Muscle layer of duodenum (tissue), 2 donors: Measurements from ENCODE around the gene HPSE2.
"Not testable (repeated sequence)": the region's sequence is repeated elsewhere in the genome, so short reads cannot be mapped to it uniquely, and the experiment has no call there.

Experiments used
- H3K27ac ChIP-seq: one replicate; pipeline ENCODE4 v1.7.0; 2013; ENCODE audit warnings: mild to moderate bottlenecking, low read length
- H3K27me3 ChIP-seq: one replicate; pipeline ENCODE4 v1.7.0; 2013; ENCODE audit warnings: low read depth, mild to moderate bottlenecking, control low read depth, low read length
- H3K36me3 ChIP-seq, 2 donors: one replicate each; pipeline ENCODE4 v1.7.0; 2013; ENCODE audit warnings: low read length in 2 of 2, control low read depth in 1 of 2, mild to moderate bottlenecking in 1 of 2; ENCODE audit not compliant: insufficient read depth in 2 of 2, control insufficient read depth in 1 of 2
- H3K4me1 ChIP-seq, 2 donors: one replicate each; pipeline ENCODE4 v1.7.0; 2013; ENCODE audit warnings: low read length in 2 of 2, mild to moderate bottlenecking in 2 of 2, control low read depth in 1 of 2, moderate library complexity in 1 of 2; ENCODE audit not compliant: insufficient read depth in 2 of 2, control insufficient read depth in 1 of 2
- H3K4me3 ChIP-seq, 2 donors: one replicate each; pipeline ENCODE4 v1.7.0; 2013; ENCODE audit warnings: low read length in 2 of 2, low read depth in 1 of 2, mild to moderate bottlenecking in 1 of 2
- H3K9me3 ChIP-seq, 2 donors: one replicate each; pipeline ENCODE4 v1.7.0; 2013; ENCODE audit warnings: low read length in 2 of 2, control low read depth in 1 of 2, mild to moderate bottlenecking in 1 of 2; ENCODE audit not compliant: control insufficient read depth in 1 of 2
- donor health status: healthy.

Gene HPSE2

DNA sequence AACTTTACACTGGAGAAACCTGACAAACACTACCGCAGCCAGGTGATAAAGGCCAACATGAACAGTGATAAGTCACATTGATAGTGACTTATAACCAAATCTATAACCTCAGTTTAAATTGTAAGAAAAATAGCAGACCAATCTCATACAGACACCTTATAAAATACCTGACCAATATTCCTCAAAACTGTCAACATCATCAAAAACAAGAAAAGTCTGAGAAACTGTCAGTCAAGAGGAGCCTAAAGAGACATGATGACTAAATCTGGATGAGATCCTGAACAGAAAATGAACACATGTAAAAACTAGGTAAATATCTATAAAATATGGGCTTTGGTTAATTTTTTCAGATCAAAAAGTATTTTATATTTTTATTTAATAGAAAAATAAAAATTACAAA, 233.3 kb downstream of the HPSE2 start:
- Histone ChIP-seq H3K36me3 (no peaks in the 10 kb centered on the region), H3K27ac (no peak overlapping the region), H3K27me3 (no peaks in the 10 kb centered on the region), H3K4me1 (no peaks in the 10 kb centered on the region), H3K4me3 (no peak overlapping the region), H3K9me3 (peaks cover 0 to 17% of the 10 kb centered on the region in 2 donors)

DNA sequence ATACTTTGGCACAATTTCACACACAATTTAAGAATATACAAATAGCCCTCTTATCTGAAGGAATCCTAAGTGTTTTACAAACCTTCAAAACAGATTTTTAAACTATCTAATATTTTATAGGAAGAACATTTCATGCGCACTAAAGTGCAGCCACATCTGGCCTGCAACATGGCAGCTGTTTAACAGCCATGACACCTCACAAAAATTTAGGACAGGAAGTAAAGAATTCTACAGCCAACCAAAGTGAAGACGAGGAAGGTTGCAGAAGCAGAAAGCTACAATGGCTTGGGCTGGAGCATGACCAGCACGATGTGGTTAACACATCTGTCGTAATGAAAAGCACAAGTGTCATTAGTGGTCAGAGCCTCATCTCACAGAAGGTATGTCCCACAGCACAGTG, 238.1 kb downstream of the HPSE2 start:
- no peak overlapping the region for H3K4me3 ChIP-seq
- H3K27me3 ChIP-seq, result no peaks in the 10 kb centered on the region
- H3K4me1 ChIP-seq, result no peaks in the 10 kb centered on the region
- no peak overlapping the region for H3K27ac ChIP-seq
- no peaks in the 10 kb centered on the region for H3K36me3 ChIP-seq
- H3K9me3 ChIP-seq, result no peaks in the 10 kb centered on the region

DNA sequence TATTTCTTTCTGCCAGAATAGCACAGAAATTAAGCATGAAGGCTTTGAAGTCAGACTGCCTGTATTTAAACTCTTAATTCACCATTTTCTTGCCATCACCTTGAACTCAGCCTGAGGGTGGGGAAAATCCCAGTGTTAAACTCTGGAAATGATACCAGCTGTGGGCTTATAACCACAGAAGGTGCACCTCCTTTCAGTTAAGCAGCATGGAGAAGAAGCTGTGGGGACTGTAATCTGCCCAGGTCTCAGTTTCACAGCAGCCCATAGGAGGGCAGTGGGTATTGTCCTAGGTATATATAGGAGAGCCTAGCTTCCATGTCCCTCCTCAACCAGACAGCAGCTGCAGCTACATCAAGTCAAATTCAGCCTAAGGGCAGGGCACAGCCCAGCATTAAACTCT, 241.6 kb downstream of the HPSE2 start:
- Histone ChIP-seq H3K4me1 (no peaks in the 10 kb centered on the region), H3K36me3 (no peaks in the 10 kb centered on the region), H3K9me3 (no peaks in the 10 kb centered on the region)

DNA sequence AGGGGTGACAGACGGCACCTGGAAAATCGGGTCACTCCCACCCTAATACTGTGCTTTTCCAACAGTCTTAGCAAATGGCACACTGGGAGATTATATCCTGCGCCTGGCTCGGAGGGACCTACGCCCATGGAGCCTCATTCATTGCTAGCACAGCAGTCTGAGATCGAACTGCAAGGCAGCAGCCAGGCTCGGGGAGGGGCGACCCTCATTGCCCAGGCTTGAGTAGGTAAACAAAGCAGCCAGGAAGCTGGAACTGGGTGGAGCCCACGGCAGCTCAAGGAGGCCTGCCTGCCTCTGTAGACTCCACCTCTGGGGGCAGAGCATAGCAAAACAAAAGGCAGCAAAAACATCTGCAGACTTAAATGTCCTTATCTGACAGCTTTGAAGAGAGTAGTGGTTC, 251.9 kb downstream of the HPSE2 start:
- H3K4me3 ChIP-seq, H3K27ac ChIP-seq, H3K9me3 ChIP-seq, H3K36me3 ChIP-seq, H3K27me3 ChIP-seq, H3K4me1 ChIP-seq: not testable (repeated sequence)

More for the DNA sequence above, 241.6 kb downstream of the HPSE2 start:
- Histone ChIP-seq H3K27ac (no peak overlapping the region), H3K4me3 (no peak overlapping the region), H3K27me3 (no peaks in the 10 kb centered on the region)

DNA sequence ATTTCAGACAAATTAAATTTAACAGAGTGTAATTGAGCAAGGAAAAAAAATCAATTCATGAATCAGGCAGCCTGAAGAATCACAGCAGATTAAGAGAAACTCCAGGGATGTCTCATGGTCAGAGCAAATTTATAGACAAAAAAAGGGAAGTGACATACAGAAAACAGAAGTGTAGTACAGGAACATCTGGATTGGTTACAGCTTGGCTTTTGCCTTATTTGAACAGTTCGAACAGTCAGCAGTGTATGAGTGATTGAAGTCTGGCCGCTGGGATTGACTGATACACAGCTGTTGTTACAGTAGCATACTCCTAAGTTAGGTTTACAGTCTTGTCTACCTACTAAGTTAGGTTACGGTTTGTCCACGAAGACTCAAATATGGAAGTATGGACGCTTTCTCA, 255.3 kb downstream of the HPSE2 start:
- H3K4me1 ChIP-seq, result no peaks in the 10 kb centered on the region
- H3K27ac ChIP-seq, result no peak overlapping the region
- no peak overlapping the region for H3K4me3 ChIP-seq
- peaks cover 0 to 7% of the 10 kb centered on the region in 2 donors for H3K9me3 ChIP-seq
- H3K36me3 ChIP-seq, result no peaks in the 10 kb centered on the region
- no peaks in the 10 kb centered on the region for H3K27me3 ChIP-seq

DNA sequence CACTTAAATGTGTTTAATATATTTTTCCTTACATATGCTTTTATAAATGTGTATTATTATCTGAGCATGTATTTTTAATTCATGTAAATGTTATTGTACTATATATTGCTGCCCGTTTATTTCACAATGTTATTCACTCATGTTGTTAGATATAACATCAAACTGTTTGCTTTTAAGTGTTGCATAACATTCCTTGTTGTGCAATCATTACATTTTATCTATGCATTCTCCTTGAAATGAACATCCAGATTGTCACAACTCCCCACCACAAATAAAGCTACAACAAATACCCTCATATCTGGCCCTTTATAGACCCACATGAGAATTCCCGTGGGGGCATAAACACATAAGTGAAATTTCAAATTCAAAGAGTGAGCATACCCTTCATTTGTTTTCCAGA, 264.2 kb downstream of the HPSE2 start:
- Histone ChIP-seq H3K4me3 (no peak overlapping the region), H3K36me3 (no peaks in the 10 kb centered on the region), H3K27me3 (no peaks in the 10 kb centered on the region), H3K4me1 (no peaks in the 10 kb centered on the region), H3K9me3 (peaks cover 0 to under 1% of the 10 kb centered on the region in 2 donors), H3K27ac (no peak overlapping the region)

DNA sequence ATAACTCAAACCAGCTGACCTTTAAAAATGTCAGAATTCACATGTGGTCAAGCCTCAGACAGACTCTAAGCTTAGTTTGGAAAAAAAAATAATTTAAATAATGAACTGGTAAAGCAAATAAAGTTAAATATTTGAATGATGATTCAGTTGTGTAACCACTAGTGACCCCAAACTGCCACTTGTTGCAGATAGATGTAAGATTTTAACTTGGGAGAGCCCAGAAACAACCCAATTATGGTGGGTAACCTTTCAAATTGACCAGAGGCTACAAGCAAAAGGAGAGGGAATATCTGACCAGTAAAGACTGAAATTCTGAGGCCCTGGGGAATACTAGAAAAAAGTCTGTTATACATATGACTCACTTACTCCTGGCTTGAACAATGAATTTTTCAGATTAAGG, 268.1 kb downstream of the HPSE2 start:
- H3K36me3 ChIP-seq, result no peaks in the 10 kb centered on the region
- no peaks in the 10 kb centered on the region for H3K4me1 ChIP-seq
- H3K27ac ChIP-seq, result no peak overlapping the region
- H3K27me3 ChIP-seq, result no peaks in the 10 kb centered on the region
- H3K9me3 ChIP-seq, result no peaks in the 10 kb centered on the region
- no peak overlapping the region for H3K4me3 ChIP-seq

DNA sequence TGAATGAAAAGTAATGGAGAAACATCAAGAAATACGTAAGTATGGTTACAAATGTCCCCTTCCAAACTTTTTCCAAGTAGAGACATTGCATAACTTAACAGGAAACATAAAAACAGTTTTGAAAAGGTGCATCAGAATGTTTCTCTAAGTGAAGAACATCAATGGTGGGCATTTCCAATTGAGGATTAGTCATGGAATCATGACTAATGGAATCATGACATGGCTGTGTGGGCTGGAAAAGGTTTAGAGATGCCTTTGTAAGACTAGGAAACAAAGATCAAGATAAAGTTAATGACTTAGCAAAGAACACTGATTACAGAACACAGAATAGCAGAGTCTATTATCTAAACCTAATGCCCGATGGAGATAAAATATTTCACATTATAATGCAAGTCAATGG, 272.0 kb downstream of the HPSE2 start:
- Histone ChIP-seq H3K36me3 (no peaks in the 10 kb centered on the region), H3K27ac (no peak overlapping the region), H3K4me3 (no peak overlapping the region), H3K4me1 (peaks cover 0 to 14% of the 10 kb centered on the region in 2 donors), H3K9me3 (no peaks in the 10 kb centered on the region), H3K27me3 (no peaks in the 10 kb centered on the region)

DNA sequence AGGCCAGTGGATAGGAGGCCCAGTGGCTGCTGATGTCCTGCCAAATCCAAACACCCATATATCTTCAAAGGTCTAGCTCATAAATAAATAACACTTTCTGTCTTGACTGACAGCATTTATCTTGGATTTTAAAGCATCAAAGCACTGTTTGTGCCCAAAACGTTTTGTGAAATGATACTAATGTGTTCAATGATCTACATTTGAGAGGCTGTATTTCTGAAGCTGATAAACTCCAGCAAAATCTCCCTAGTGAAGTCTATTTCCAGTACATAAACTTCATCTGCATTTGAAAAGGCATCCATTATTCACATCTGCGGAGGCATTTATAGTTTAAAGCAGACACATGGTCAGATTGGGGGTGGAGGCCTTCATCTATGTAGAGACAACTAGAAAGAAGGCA, 276.3 kb downstream of the HPSE2 start:
- Histone ChIP-seq H3K4me3 (no peak overlapping the region), H3K4me1 (peaks cover 0 to 35% of the 10 kb centered on the region in 2 donors), H3K27me3 (no peaks in the 10 kb centered on the region), H3K36me3 (no peaks in the 10 kb centered on the region), H3K27ac (peak overlapping the region; percentile 9), H3K9me3 (no peaks in the 10 kb centered on the region)

DNA sequence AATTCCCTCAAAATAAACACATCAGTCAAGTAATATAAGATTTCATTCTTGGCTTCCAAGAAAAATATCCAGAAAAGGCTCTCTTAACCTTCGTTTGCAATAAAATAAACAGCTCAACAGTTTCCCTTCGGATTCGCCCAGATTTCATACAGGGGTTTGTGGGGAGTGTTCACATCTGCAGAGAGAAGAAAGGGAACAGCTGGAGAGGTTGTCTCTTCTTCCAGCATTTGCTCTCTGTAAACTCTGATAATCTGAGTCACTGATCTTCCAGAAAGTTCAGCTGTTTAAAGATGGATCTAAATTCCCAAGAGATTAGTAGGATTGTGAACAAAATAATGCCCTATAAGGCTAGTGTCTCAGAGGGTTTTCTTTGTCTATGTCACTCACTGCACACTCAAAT, 277.9 kb downstream of the HPSE2 start:
- H3K4me3 ChIP-seq, result peak overlapping the region in 1 of 2 donors; percentile 17
- H3K36me3 ChIP-seq, result no peaks in the 10 kb centered on the region
- H3K4me1 ChIP-seq, result peaks cover 0 to 35% of the 10 kb centered on the region in 2 donors
- no peaks in the 10 kb centered on the region for H3K27me3 ChIP-seq
- peak overlapping the region; percentile 20 for H3K27ac ChIP-seq
- H3K9me3 ChIP-seq, result no peaks in the 10 kb centered on the region

DNA sequence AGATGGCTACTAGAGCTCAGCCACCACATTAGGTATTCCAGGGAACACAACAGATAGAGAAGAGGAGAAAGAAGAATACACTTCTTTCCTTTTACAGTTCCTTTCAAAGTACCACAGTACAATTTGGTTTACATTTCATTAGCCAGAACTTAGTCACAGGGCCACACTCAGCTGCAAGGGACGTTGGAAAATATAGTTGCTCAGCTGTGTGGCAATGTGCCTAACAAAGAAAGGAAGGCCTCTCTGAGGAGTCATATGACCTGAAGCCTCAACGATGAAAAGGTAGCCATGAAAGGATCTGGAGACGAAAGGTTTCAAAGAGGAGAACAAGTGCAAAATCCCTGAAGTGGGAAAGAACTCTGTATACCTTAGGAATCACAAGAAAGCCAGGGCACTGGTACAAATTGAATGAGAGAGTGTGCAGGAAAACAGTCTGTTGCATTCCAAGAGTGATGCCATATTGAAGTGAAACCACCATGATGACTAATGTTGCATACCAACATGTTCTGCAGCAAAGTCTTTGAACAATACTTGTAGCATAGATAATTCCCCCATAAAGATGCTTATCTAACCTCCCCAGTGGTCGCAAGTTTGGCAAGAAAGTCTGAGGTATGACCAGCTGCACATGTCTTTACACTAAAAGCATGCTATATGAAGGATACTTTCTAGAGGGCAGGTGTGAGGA, 278.9 kb downstream of the HPSE2 start:
- no peaks in the 10 kb centered on the region for H3K36me3 ChIP-seq
- H3K9me3 ChIP-seq, result no peaks in the 10 kb centered on the region
- H3K4me3 ChIP-seq, result no peak overlapping the region
- peak overlapping the region; percentile 20 for H3K27ac ChIP-seq
- no peaks in the 10 kb centered on the region for H3K27me3 ChIP-seq
- peaks cover 0 to 35% of the 10 kb centered on the region in 2 donors for H3K4me1 ChIP-seq

DNA sequence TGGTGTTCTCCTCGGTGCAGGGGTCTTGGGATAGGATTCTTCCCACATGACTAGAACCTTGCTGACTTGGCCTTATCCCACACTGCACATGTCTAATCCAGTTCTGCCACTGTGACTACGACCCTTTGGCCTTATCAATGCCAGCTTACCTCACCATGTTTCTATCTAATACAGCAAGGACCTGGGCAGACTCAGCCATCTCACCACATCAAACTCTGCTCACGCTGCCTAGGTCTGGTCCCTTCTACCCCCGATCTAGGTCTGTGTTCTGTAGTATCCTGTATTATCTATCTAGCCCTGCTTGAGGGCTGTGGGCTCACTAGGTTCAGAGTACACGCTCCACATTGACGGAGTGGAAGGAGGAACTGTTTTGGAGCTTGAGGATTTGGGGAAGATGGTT, 282.4 kb downstream of the HPSE2 start:
- Histone ChIP-seq H3K4me3 (no peak overlapping the region), H3K36me3 (no peaks in the 10 kb centered on the region), H3K4me1 (peaks cover 0 to 17% of the 10 kb centered on the region in 2 donors), H3K9me3 (no peaks in the 10 kb centered on the region), H3K27me3 (no peaks in the 10 kb centered on the region), H3K27ac (no peak overlapping the region)
